HepG2 (cell line): ENCODE data around the gene IPMK. TPM values are rescaled to one million over a fixed set of nuclear protein-coding genes. Genes with fewer than 3 reads are reported as not detected.

Experiments used
- ARID5B ChIP-seq: IDR thresholded peaks from 2 replicates; pipeline ENCODE4 v1.4.0; 2020; ENCODE audit warnings: mild to moderate bottlenecking, missing genetic modification reagents
- EP300 ChIP-seq, 3 experiments: sonication (generic) in 1 of 3; formaldehyde crosslinking in 1 of 3; IDR thresholded peaks; 2 replicates each; pipeline versions ENCODE4 v1.5.1 to v1.6.1; 2011 to 2020; ENCODE audit warnings: low read depth in 2 of 3, low read length in 2 of 3, borderline replicate concordance in 1 of 3, improper control_type of control experiment in 1 of 3, mild to moderate bottlenecking in 1 of 3, missing genetic modification reagents in 1 of 3, moderate library complexity in 1 of 3
- FUBP1 ChIP-seq: sonication (generic); formaldehyde crosslinking; IDR thresholded peaks from 2 replicates; pipeline ENCODE4 v1.5.1; 2020; ENCODE audit warnings: missing genetic modification reagents, mild to moderate bottlenecking, borderline replicate concordance
- GTF2F1 ChIP-seq: fragments of 150-350 bp; IDR thresholded peaks from 2 replicates; pipeline ENCODE4 v1.6.1; 2014; ENCODE audit warnings: low read length
- IRF2 ChIP-seq: IDR thresholded peaks from 2 replicates; pipeline ENCODE4 v1.6.1; 2018; ENCODE audit warnings: missing genetic modification reagents, missing compliant biosample characterization
- IRF9 ChIP-seq: sonication (generic); formaldehyde crosslinking; IDR thresholded peaks from 2 replicates; pipeline ENCODE4 v1.8.0; 2022; ENCODE audit warnings: missing genetic modification reagents, mild to moderate bottlenecking, borderline replicate concordance
- KDM5B ChIP-seq: sonication (generic); formaldehyde crosslinking; IDR thresholded peaks from 2 replicates; pipeline ENCODE4 v1.4.0; 2020; ENCODE audit warnings: missing genetic modification reagents, mild to moderate bottlenecking, borderline replicate concordance
- NCOA5 ChIP-seq: sonication (generic); formaldehyde crosslinking; IDR thresholded peaks from 2 replicates; pipeline ENCODE4 v1.4.0; 2020; ENCODE audit warnings: missing genetic modification reagents
- NR2F1 ChIP-seq, 2 experiments: fragments of 450-650 bp in 1 of 2; formaldehyde crosslinking in 1 of 2; IDR thresholded peaks; 2 replicates each; pipeline versions ENCODE4 v1.5.0 to v1.6.1; 2016 to 2020; ENCODE audit warnings: mild to moderate bottlenecking in 1 of 2, missing compliant biosample characterization in 1 of 2, missing genetic modification reagents in 1 of 2, moderate library complexity in 1 of 2
- PBX3 ChIP-seq: sonication (generic); formaldehyde crosslinking; IDR thresholded peaks from 2 replicates; pipeline ENCODE4 v1.8.1; 2023; ENCODE audit warnings: missing genetic modification reagents, inconsistent platforms, borderline replicate concordance
- SMYD3 ChIP-seq: sonication (generic); formaldehyde crosslinking; IDR thresholded peaks from 2 replicates; pipeline ENCODE4 v1.8.1; 2023; ENCODE audit warnings: mild to moderate bottlenecking, missing genetic modification reagents
- THRA ChIP-seq: sonication (generic); formaldehyde crosslinking; IDR thresholded peaks from 2 replicates; pipeline ENCODE4 v1.4.0; 2020; ENCODE audit warnings: missing genetic modification reagents, borderline replicate concordance
- THYN1 ChIP-seq: sonication (generic); formaldehyde crosslinking; IDR thresholded peaks from 2 replicates; pipeline ENCODE4 v1.8.1; 2023; ENCODE audit warnings: low read depth, mild to moderate bottlenecking, moderate library complexity, missing genetic modification reagents, borderline replicate concordance
- ZNF205 ChIP-seq: IDR thresholded peaks from 2 replicates; pipeline ENCODE4 v1.6.1; 2018; ENCODE audit warnings: missing biosample characterization, missing genetic modification reagents
- ZNF501 ChIP-seq: sonication (generic); formaldehyde crosslinking; IDR thresholded peaks from 2 replicates; pipeline ENCODE4 v1.5.1; 2020; ENCODE audit warnings: mild to moderate bottlenecking, moderate library complexity, missing genetic modification reagents
- ZNF564 ChIP-seq: sonication (generic); formaldehyde crosslinking; IDR thresholded peaks from 2 replicates; pipeline ENCODE4 v1.8.1; 2023; ENCODE audit warnings: mild to moderate bottlenecking, missing genetic modification reagents
- ZNF598 ChIP-seq: sonication (generic); formaldehyde crosslinking; IDR thresholded peaks from 2 replicates; pipeline ENCODE4 v1.5.1; 2020; ENCODE audit warnings: mild to moderate bottlenecking, missing genetic modification reagents, borderline replicate concordance
- ZNF629 ChIP-seq: sonication (generic); formaldehyde crosslinking; conservative IDR thresholded peaks from 2 replicates; pipeline ENCODE4 v1.5.0; 2020; ENCODE audit warnings: missing genetic modification reagents
- ZNF678 ChIP-seq: sonication (generic); formaldehyde crosslinking; IDR thresholded peaks from 2 replicates; pipeline ENCODE4 v1.4.0; 2020; ENCODE audit warnings: mild to moderate bottlenecking, missing genetic modification reagents
- ZNF749 ChIP-seq: sonication (generic); formaldehyde crosslinking; IDR thresholded peaks from 2 replicates; pipeline ENCODE4 v1.8.0; 2022; ENCODE audit warnings: mild to moderate bottlenecking, missing genetic modification reagents, moderate library complexity, borderline replicate concordance
- polyA plus RNA-seq, 8 experiments: library from polyadenylated mRNA; depleted of rRNA in 3 of 8; stranded (reverse) in 7 of 8; unstranded in 1 of 8; fragments of >200 nt; fragmentation: Illumina TruSeq in 4 of 8; extraction: Trizol in 4 of 8; gene quantifications; 2 replicates each; pipeline versions ENCODE4 v1.2.1 to v1.2.3, GENCODE V29; 2011 to 2016; ENCODE audit warnings: low read depth in 4 of 8, missing spikeins in 1 of 8, mixed read lengths in 1 of 8; ENCODE audit not compliant: insufficient read depth in 1 of 8
- total RNA-seq, 5 experiments: library from RNA; depleted of rRNA; stranded (reverse); fragments of >200 nt; fragmentation: Illumina TruSeq; extraction: Trizol; gene quantifications; 2 replicates each; pipeline ENCODE4 v1.2.3, GENCODE V29; 2016; ENCODE audit warnings: low read depth in 1 of 5

The IPMK gene
- total and polyA plus RNA-seq, 2 of the 13 experiments (the other 11 are each of a cell fraction or from before 2014, with no cell fraction given), result 2.7 to 3.9 TPM

GRCh38 chr10:58305821-58306220 lies 38.1 kb upstream of the IPMK start (continued):
- TF ChIP-seq KDM5B (CRISPR knock-in tag) (no peak), EP300 (IDR thresholded peaks at IDR 0.05; ENCODE audit: low read depth in 2 of 2, low read length in 2 of 2) (peak in 1 of 2 experiments; percentile 44; a peak in 1 of 4 replicates), EP300 (CRISPR knock-in tag; IDR thresholded peaks at IDR 0.05; ENCODE audit: borderline replicate concordance) (no peak), ZNF629 (CRISPR knock-in tag) (peak; percentile 28; the same call in 1 of the 2 replicates), PBX3 (CRISPR knock-in tag) (no peak), ZNF598 (CRISPR knock-in tag) (no peak), IRF9 (CRISPR knock-in tag) (no peak), GTF2F1 (no peak), SMYD3 (CRISPR knock-in tag) (no peak), IRF2 (peak; percentile 40; the same call in 1 of the 2 replicates), ZNF564 (no peak), ZNF678 (no peak), NCOA5 (CRISPR knock-in tag) (no peak), ZNF501 (CRISPR knock-in tag) (no peak), ARID5B (CRISPR knock-in tag) (peak; percentile 50; the same call in 1 of the 2 replicates), THYN1 (CRISPR knock-in tag) (no peak), ZNF205 (CRISPR knock-in tag) (no peak), FUBP1 (no peak), ZNF749 (CRISPR knock-in tag) (no peak), NR2F1 (CRISPR knock-in tag; IDR thresholded peaks at IDR 0.05) (no peak), THRA (CRISPR knock-in tag) (0 out of 2 replicates have a peak, but pooled peaks have one; percentile 22)
